GM23338 (cell line): ENCODE data around the gene RYR3. TPM values are rescaled to one million over a fixed set of nuclear protein-coding genes. Genes with fewer than 3 reads are reported as not detected.

Experiments
- ATAC-seq: fragments of 200-7000 bp; cut with Tn5 transposase; 3 replicates; pipeline ENCODE4 v1.9.1; 2020
- DNase-seq: peaks from one replicate; pipeline ENCODE4 v3.0.0-alpha.2; 2015; ENCODE audit warnings: low spot score
- H2AFZ ChIP-seq: fragments of 200-600 bp; sonication (generic); 2 replicates; pipeline ENCODE4 v1.8.0; 2016; ENCODE audit warnings: antibody characterized with exemption, mild to moderate bottlenecking, moderate library complexity
- H3F3A ChIP-seq: fragments of 200-600 bp; sonication (generic); replicated peaks from 2 replicates; pipeline ENCODE4 v1.8.0; 2017; ENCODE audit warnings: antibody characterized with exemption, mixed run types, low read depth
- H3K27ac ChIP-seq: fragments of 200-600 bp; sonication (generic); 2 replicates; pipeline ENCODE4 v1.6.1; 2016; ENCODE audit warnings: low read depth
- H3K27me3 ChIP-seq: fragments of 200-600 bp; sonication (generic); 2 replicates; pipeline ENCODE4 v1.8.0; 2016; ENCODE audit warnings: mild to moderate bottlenecking, mixed run types, moderate library complexity; ENCODE audit not compliant: insufficient read depth
- H3K36me3 ChIP-seq: fragments of 200-600 bp; sonication (generic); 2 replicates; pipeline ENCODE4 v1.8.0; 2016; ENCODE audit warnings: mild to moderate bottlenecking; ENCODE audit not compliant: insufficient read depth
- H3K4me1 ChIP-seq: fragments of 200-600 bp; sonication (generic); 2 replicates; pipeline ENCODE4 v1.8.0; 2016; ENCODE audit warnings: mild to moderate bottlenecking, moderate library complexity; ENCODE audit not compliant: insufficient read depth
- H3K4me2 ChIP-seq: fragments of 200-600 bp; sonication (generic); 2 replicates; pipeline ENCODE4 v1.7.1; 2017; ENCODE audit warnings: mixed run types
- H3K4me3 ChIP-seq: fragments of 200-600 bp; sonication (generic); 2 replicates; pipeline ENCODE4 v1.6.1; 2016; ENCODE audit warnings: mixed run types
- H3K79me2 ChIP-seq: fragments of 200-600 bp; sonication (generic); replicated peaks from 2 replicates; pipeline ENCODE4 v1.8.0; 2017; ENCODE audit warnings: mild to moderate bottlenecking; ENCODE audit not compliant: insufficient read depth
- H3K9me2 ChIP-seq: fragments of 200-600 bp; sonication (generic); 2 replicates; pipeline ENCODE4 v1.8.0; 2017; ENCODE audit not compliant: insufficient read depth
- H4K20me1 ChIP-seq: fragments of 200-600 bp; sonication (generic); replicated peaks from 2 replicates; pipeline ENCODE4 v1.8.0; 2017; ENCODE audit warnings: mild to moderate bottlenecking; ENCODE audit not compliant: insufficient read depth
- H3K27ac Mint-ChIP-seq: 2 replicates; pipeline ENCODE4 v1.8.0; 2020; ENCODE audit warnings: inconsistent platforms, mild to moderate bottlenecking, moderate library complexity, mixed read lengths
- H3K27me3 Mint-ChIP-seq: 3 replicates; pipeline ENCODE4 v1.8.0; 2022; ENCODE audit warnings: low read depth, mild to moderate bottlenecking, moderate library complexity, mixed read lengths, inconsistent platforms; ENCODE audit not compliant: insufficient read depth, poor library complexity
- H3K36me3 Mint-ChIP-seq: 3 replicates; pipeline ENCODE4 v1.8.0; 2021; ENCODE audit warnings: low read depth, mild to moderate bottlenecking, inconsistent platforms, moderate library complexity, mixed read lengths
- H3K4me1 Mint-ChIP-seq: 3 replicates; pipeline ENCODE4 v1.8.0; 2020; ENCODE audit warnings: mild to moderate bottlenecking, inconsistent platforms, mixed read lengths
- H3K4me3 Mint-ChIP-seq: 3 replicates; pipeline ENCODE4 v1.8.0; 2021; ENCODE audit warnings: moderate library complexity, mild to moderate bottlenecking, inconsistent platforms, mixed read lengths
- H3K9me3 Mint-ChIP-seq: 3 replicates; pipeline ENCODE4 v1.8.0; 2020; ENCODE audit warnings: moderate library complexity, mild to moderate bottlenecking, inconsistent platforms, mixed read lengths
- CREB1 ChIP-seq: fragments of 250-450 bp; sonication (Bioruptor Pico); IDR thresholded peaks from 2 replicates; pipeline ENCODE4 v1.5.0; 2020; ENCODE audit warnings: low read depth, mild to moderate bottlenecking, moderate library complexity
- EZH2 ChIP-seq: fragments of 200-600 bp; sonication (generic); IDR thresholded peaks from one replicate; pipeline ENCODE4 v1.8.0; 2017; ENCODE audit warnings: antibody characterized with exemption, mild to moderate bottlenecking, low read depth; ENCODE audit not compliant: unreplicated experiment
- EZH2phosphoT487 ChIP-seq: fragments of 200-600 bp; sonication (generic); IDR thresholded peaks from one replicate; pipeline ENCODE4 v1.8.1; 2018; ENCODE audit warnings: antibody characterized with exemption; ENCODE audit not compliant: unreplicated experiment
- JUNB ChIP-seq: IDR thresholded peaks from one replicate; pipeline ENCODE4 v1.6.1; 2016; ENCODE audit warnings: antibody characterized with exemption; ENCODE audit not compliant: unreplicated experiment
- NANOG ChIP-seq: IDR thresholded peaks from 2 replicates; pipeline ENCODE4 v1.6.1; 2016; ENCODE audit warnings: antibody characterized with exemption, borderline replicate concordance
- POLR2AphosphoS5 ChIP-seq: IDR thresholded peaks from 2 replicates; pipeline ENCODE4 v1.6.1; 2016; ENCODE audit warnings: antibody characterized with exemption, low read depth
- STAT1 ChIP-seq: IDR thresholded peaks from one replicate; pipeline ENCODE4 v1.6.1; 2016; ENCODE audit warnings: antibody characterized with exemption; ENCODE audit not compliant: unreplicated experiment
- ZNF114 ChIP-seq: fragments of 250-450 bp; sonication (Bioruptor Pico); IDR thresholded peaks from 2 replicates; pipeline ENCODE4 v1.5.0; 2020; ENCODE audit warnings: mild to moderate bottlenecking, moderate library complexity
- ZNF331 ChIP-seq: fragments of 250-450 bp; sonication (Bioruptor Pico); IDR thresholded peaks from 2 replicates; pipeline ENCODE4 v1.5.0; 2020; ENCODE audit warnings: low read depth, mild to moderate bottlenecking, moderate library complexity
- polyA plus RNA-seq: library from polyadenylated mRNA; unstranded; fragments of >200 nt; fragmentation: Nextera tagmentation; extraction: Ambion mirVana; gene quantifications from 2 replicates; pipeline ENCODE4 v1.2.1, GENCODE V29; 2016
- total RNA-seq: library from RNA; depleted of rRNA; stranded (reverse); fragments of >200 nt; shearing (Covaris generic); gene quantifications from 2 replicates; pipeline ENCODE4 v1.2.3, GENCODE V29; 2014
- TF ChIP-seq, protein P1 (sequence below): fragments of 250-450 bp; sonication (Bioruptor Pico); IDR thresholded peaks from 2 replicates; pipeline ENCODE4 v1.5.0; 2020; ENCODE audit warnings: mild to moderate bottlenecking, moderate library complexity
- TF ChIP-seq, protein P2 (sequence below): IDR thresholded peaks from 2 replicates; pipeline ENCODE4 v1.6.1; 2016; ENCODE audit warnings: antibody characterized with exemption
- TF ChIP-seq, protein P3 (sequence below): IDR thresholded peaks from one replicate; pipeline ENCODE4 v1.6.1; 2018; ENCODE audit warnings: antibody characterized with exemption; ENCODE audit not compliant: unreplicated experiment
- TF ChIP-seq, protein P4 (sequence below), 2 experiments: fragments of 200-600 bp in 1 of 2; sonication (generic) in 1 of 2; conservative IDR thresholded peaks; 2 replicates each; pipeline versions ENCODE4 v1.5.1 to v1.6.1; 2016 to 2017; ENCODE audit warnings: antibody characterized with exemption in 2 of 2, low read depth in 2 of 2, mild to moderate bottlenecking in 2 of 2, moderate library complexity in 1 of 2

The RYR3 gene
- total and polyA plus RNA-seq, 2 experiments from 2014 or later: 1.1 to 1.2 TPM

DNA sequence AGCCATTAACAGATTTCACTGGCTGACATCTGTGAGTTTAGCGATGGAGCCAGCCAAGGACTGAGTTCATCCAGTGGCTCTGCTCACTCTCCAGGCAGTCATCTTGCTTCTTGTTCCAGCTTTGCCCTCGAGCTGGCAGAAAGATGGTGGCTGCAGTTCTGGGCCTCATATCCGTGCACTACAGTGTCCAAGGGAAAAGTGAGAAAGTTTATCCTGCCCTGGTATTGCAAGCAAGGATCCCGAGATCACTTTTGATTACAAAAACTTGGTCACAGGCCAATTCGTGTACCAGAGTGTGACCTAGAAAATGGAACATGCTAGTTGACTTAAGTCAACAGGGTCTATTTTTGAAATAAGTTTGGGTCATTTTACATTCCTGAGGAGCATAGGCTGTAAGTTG lies 369.6 kb downstream of the RYR3 start:
- peaks cover 5% of the 10 kb centered on the region for H3K27me3 Mint-ChIP-seq
- no peaks in the 10 kb centered on the region for H3K36me3 ChIP-seq
- H3K79me2 ChIP-seq: no peaks in the 10 kb centered on the region
- no peak for TF ChIP-seq NANOG
- no peak for TF ChIP-seq ZNF114 (CRISPR knock-in tag)
- TF ChIP-seq STAT1: no peak
- no peak for TF ChIP-seq JUNB
- no peak for TF ChIP-seq EZH2phosphoT487
- TF ChIP-seq, protein P1, sequence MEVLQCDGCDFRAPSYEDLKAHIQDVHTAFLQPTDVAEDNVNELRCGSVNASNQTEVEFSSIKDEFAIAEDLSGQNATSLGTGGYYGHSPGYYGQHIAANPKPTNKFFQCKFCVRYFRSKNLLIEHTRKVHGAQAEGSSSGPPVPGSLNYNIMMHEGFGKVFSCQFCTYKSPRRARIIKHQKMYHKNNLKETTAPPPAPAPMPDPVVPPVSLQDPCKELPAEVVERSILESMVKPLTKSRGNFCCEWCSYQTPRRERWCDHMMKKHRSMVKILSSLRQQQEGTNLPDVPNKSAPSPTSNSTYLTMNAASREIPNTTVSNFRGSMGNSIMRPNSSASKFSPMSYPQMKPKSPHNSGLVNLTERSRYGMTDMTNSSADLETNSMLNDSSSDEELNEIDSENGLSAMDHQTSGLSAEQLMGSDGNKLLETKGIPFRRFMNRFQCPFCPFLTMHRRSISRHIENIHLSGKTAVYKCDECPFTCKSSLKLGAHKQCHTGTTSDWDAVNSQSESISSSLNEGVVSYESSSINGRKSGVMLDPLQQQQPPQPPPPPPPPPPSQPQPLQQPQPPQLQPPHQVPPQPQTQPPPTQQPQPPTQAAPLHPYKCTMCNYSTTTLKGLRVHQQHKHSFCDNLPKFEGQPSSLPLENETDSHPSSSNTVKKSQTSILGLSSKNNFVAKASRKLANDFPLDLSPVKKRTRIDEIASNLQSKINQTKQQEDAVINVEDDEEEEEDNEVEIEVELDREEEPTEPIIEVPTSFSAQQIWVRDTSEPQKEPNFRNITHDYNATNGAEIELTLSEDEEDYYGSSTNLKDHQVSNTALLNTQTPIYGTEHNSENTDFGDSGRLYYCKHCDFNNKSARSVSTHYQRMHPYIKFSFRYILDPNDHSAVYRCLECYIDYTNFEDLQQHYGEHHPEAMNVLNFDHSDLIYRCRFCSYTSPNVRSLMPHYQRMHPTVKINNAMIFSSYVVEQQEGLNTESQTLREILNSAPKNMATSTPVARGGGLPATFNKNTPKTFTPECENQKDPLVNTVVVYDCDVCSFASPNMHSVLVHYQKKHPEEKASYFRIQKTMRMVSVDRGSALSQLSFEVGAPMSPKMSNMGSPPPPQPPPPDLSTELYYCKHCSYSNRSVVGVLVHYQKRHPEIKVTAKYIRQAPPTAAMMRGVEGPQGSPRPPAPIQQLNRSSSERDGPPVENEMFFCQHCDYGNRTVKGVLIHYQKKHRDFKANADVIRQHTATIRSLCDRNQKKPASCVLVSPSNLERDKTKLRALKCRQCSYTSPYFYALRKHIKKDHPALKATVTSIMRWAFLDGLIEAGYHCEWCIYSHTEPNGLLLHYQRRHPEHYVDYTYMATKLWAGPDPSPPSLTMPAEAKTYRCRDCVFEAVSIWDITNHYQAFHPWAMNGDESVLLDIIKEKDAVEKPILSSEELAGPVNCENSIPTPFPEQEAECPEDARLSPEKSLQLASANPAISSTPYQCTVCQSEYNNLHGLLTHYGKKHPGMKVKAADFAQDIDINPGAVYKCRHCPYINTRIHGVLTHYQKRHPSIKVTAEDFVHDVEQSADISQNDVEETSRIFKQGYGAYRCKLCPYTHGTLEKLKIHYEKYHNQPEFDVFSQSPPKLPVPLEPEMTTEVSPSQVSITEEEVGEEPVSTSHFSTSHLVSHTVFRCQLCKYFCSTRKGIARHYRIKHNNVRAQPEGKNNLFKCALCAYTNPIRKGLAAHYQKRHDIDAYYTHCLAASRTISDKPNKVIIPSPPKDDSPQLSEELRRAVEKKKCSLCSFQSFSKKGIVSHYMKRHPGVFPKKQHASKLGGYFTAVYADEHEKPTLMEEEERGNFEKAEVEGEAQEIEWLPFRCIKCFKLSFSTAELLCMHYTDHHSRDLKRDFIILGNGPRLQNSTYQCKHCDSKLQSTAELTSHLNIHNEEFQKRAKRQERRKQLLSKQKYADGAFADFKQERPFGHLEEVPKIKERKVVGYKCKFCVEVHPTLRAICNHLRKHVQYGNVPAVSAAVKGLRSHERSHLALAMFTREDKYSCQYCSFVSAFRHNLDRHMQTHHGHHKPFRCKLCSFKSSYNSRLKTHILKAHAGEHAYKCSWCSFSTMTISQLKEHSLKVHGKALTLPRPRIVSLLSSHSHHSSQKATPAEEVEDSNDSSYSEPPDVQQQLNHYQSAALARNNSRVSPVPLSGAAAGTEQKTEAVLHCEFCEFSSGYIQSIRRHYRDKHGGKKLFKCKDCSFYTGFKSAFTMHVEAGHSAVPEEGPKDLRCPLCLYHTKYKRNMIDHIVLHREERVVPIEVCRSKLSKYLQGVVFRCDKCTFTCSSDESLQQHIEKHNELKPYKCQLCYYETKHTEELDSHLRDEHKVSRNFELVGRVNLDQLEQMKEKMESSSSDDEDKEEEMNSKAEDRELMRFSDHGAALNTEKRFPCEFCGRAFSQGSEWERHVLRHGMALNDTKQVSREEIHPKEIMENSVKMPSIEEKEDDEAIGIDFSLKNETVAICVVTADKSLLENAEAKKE (CRISPR knock-in tag): no peak
- no peak for TF ChIP-seq CREB1 (CRISPR knock-in tag)
- TF ChIP-seq, protein P2, sequence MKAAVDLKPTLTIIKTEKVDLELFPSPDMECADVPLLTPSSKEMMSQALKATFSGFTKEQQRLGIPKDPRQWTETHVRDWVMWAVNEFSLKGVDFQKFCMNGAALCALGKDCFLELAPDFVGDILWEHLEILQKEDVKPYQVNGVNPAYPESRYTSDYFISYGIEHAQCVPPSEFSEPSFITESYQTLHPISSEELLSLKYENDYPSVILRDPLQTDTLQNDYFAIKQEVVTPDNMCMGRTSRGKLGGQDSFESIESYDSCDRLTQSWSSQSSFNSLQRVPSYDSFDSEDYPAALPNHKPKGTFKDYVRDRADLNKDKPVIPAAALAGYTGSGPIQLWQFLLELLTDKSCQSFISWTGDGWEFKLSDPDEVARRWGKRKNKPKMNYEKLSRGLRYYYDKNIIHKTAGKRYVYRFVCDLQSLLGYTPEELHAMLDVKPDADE: no peak
- TF ChIP-seq, protein P3, sequence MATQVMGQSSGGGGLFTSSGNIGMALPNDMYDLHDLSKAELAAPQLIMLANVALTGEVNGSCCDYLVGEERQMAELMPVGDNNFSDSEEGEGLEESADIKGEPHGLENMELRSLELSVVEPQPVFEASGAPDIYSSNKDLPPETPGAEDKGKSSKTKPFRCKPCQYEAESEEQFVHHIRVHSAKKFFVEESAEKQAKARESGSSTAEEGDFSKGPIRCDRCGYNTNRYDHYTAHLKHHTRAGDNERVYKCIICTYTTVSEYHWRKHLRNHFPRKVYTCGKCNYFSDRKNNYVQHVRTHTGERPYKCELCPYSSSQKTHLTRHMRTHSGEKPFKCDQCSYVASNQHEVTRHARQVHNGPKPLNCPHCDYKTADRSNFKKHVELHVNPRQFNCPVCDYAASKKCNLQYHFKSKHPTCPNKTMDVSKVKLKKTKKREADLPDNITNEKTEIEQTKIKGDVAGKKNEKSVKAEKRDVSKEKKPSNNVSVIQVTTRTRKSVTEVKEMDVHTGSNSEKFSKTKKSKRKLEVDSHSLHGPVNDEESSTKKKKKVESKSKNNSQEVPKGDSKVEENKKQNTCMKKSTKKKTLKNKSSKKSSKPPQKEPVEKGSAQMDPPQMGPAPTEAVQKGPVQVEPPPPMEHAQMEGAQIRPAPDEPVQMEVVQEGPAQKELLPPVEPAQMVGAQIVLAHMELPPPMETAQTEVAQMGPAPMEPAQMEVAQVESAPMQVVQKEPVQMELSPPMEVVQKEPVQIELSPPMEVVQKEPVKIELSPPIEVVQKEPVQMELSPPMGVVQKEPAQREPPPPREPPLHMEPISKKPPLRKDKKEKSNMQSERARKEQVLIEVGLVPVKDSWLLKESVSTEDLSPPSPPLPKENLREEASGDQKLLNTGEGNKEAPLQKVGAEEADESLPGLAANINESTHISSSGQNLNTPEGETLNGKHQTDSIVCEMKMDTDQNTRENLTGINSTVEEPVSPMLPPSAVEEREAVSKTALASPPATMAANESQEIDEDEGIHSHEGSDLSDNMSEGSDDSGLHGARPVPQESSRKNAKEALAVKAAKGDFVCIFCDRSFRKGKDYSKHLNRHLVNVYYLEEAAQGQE: no peak
- no peak for TF ChIP-seq POLR2AphosphoS5
- TF ChIP-seq, protein P4, sequence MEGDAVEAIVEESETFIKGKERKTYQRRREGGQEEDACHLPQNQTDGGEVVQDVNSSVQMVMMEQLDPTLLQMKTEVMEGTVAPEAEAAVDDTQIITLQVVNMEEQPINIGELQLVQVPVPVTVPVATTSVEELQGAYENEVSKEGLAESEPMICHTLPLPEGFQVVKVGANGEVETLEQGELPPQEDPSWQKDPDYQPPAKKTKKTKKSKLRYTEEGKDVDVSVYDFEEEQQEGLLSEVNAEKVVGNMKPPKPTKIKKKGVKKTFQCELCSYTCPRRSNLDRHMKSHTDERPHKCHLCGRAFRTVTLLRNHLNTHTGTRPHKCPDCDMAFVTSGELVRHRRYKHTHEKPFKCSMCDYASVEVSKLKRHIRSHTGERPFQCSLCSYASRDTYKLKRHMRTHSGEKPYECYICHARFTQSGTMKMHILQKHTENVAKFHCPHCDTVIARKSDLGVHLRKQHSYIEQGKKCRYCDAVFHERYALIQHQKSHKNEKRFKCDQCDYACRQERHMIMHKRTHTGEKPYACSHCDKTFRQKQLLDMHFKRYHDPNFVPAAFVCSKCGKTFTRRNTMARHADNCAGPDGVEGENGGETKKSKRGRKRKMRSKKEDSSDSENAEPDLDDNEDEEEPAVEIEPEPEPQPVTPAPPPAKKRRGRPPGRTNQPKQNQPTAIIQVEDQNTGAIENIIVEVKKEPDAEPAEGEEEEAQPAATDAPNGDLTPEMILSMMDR (conservative IDR thresholded peaks at IDR 0.05; ENCODE audit: low read depth in 2 of 2): no peak
- no peak for TF ChIP-seq ZNF331 (CRISPR knock-in tag)
- TF ChIP-seq EZH2: no peak
- DNase-seq: no peak
- no peaks in the 10 kb centered on the region for H3K9me2 ChIP-seq
- no peaks in the 10 kb centered on the region for H4K20me1 ChIP-seq
- no peaks in the 10 kb centered on the region for H3K27me3 ChIP-seq
- no peak overlapping the region for H3K27ac ChIP-seq
- H3K4me3 Mint-ChIP-seq: no peak overlapping the region
- peaks cover 19% of the 10 kb centered on the region for H3K4me1 Mint-ChIP-seq
- no peaks in the 10 kb centered on the region for H3F3A ChIP-seq
- H3K4me1 ChIP-seq: peaks cover 17% of the 10 kb centered on the region; the same call in 1 of the 2 replicates
- H3K4me2 ChIP-seq: no peak overlapping the region
- H3K9me3 Mint-ChIP-seq: peaks cover 4% of the 10 kb centered on the region; the same call in 1 of the 3 replicates
- no peak for ATAC-seq
- no peaks in the 10 kb centered on the region for H3K36me3 Mint-ChIP-seq
- H3K4me3 ChIP-seq: no peak overlapping the region
- no peak overlapping the region for H2AFZ ChIP-seq
- no peak overlapping the region for H3K27ac Mint-ChIP-seq
